Activated T-cell treated with anti-CD3 and anti-CD28 coated beads, Interleukin-2, amount 50 U/mL, for 1 hour (primary cell): ENCODE data around the gene UBE2C.
"Not testable (repeated sequence)": the region's sequence is repeated elsewhere in the genome, so short reads cannot be mapped to it uniquely, and the experiment has no call there.

Experiments
- DNase-seq: peaks from one replicate; pipeline ENCODE4 v3.0.0-alpha.2; 2020

Gene UBE2C

DNA sequence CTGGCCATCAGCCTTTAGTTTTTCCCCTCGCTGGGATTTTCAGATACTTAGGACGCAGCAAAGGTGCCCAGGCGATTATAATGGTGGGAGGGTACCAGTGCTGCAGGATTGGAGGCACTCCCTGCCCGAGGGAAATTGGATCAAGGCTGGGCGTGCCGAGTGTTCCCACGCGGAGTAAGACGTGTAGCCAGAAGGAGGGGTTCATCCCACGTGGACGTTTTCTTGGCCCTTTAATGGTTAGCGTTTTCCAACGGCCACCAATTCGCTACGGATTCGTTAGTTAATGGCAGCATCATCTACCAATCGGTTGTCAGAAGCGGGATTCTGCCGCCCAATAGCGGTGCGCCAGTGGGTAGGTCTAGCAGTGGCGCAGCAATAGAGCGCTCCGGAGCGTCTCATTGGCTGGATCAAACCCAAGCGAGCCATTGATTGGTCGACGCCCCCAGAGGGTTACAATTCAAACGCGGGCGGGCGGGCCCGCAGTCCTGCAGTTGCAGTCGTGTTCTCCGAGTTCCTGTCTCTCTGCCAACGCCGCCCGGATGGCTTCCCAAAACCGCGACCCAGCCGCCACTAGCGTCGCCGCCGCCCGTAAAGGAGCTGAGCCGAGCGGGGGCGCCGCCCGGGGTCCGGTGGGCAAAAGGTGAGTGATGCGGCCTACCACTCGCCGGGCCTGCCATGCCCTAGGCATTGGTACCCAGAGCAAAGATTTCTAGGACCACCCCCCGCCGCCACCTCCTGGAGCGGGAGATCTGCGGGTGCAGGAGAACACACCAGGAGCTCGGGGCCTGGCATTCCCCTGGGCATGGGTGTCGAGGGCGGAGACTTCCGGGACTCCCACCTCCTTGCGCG is at the start of gene UBE2C:
Gene UBE2C (plus strand): TSS at position 488 of the 849 bp plus-strand sequence. CDS start 52 bp downstream, at position 540.
- DNase-seq = peak; percentile 88

DNA sequence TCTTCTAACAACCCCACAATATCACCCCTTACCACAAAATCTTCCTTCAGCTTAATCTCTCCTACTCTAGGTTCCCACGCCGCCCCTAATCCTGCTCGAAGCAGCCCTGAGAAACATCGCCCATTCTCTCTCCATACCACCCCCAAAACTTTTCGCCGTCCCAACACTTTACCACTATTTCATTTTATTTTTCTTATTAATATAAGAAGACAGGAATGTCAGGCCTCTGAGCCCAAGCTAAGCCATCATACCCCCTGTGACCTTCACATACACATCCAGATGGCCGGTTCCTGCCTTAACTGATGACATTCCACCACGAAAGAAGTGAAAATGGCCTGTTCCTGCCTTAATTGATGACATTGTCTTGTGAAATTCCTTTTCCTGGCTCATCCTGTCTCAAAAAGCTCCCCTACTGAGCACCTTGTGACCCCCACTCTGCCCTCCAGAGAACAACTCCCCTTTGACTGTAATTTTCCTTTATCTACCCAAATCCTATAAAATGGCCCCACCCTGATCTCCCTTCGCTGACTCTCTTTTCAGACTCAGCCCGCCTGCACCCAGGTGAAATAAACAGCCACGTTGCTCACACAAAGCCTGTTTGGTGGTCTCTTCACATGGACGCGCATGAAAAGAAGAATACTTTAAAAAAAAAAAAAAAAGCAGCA is 47.7 kb upstream of the UBE2C start:
- not testable (repeated sequence) for DNase-seq

DNA sequence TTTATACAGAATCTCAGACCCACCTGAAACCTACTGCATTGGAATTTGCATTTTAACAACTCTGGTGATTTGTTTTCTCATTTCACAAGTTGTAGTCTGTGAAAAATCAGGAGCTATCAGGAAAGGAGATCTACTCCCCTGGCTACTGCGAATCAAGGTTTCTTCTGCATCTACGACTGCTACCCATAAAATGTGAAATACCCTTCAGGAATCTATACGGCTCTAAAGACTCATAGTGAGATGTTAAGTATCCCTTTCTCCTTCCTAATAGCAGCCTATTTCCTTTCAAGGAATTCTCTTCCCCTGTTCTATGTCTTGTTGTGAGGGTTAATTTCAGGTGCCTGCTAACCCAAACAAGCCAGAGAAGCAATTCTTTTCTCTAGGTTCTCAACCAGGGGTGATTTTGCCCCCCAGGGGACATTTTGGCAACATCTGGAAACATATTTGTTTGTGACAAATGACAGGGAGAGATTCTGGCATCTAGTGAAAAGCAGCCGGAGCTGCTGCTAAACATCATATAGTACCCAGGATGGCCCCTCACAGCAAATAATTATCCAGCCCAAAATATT is 47.1 kb upstream of the UBE2C start:
- no peak for DNase-seq

DNA sequence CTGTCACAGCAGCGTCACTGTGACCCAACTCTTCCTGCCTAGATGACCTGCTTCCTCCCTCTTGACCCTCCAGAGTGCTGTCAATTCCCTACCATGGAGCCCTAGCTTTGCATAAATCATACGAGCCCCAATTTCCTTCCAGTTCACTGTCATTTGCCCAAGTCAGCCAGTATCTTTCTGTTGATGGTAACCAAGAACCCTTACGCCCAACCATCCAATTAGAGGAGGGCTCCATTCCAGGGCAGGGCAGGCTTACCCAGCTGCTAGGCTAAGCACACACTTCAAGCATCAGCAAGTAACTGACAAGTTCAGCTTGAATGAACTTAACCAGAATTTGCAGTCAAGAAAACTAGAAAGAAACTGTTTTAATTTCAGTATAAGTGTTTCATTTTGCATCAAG is 46.5 kb upstream of the UBE2C start:
- DNase-seq = no peak

DNA sequence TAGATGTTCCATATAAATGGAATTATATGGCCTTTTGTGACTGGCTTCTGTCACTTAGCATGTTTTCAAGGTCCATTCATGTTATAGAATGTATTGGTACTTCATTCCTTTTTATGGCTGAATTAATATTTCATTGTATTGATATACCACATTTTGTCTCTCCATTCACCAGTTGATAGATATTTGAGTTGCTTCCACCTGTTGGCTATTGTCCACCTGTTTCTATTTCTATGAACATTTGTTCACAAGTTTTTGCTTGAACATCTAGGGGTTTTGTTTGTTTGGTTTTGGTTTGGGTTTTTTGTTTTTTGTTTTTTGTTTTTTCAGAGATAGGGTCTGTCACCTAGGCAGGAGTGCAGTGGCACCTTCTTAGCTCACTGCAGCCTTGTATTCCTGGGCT is 44.0 kb upstream of the UBE2C start:
- no peak for DNase-seq

DNA sequence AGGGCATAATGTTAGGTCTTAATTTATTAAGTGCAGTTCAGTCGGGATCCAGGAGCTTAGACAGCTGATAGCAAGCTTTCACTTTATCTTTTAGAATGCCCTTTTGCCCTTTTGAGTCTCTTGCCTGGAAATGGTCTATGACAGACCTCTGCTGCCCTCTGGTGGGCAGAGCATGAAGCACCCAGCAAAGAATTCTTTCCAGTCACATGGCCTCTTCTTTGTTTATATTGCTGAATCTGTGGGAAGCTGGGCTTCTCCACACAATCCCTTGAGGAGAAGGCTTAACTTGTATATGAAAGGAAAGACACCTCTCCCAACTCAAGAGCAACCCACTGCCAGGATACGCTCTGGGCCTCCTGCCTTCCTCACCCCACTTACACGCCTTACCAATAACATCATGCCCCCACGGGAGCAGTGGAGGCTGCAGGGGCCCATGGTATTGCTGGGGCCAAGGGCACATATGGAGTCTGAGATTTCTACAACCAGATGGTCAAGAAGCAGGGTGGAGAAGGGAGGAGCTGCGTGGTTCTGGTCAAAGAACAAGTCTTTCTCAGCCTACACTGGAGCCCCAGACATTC is 41.2 kb upstream of the UBE2C start:
- DNase-seq = peak; percentile 80

DNA sequence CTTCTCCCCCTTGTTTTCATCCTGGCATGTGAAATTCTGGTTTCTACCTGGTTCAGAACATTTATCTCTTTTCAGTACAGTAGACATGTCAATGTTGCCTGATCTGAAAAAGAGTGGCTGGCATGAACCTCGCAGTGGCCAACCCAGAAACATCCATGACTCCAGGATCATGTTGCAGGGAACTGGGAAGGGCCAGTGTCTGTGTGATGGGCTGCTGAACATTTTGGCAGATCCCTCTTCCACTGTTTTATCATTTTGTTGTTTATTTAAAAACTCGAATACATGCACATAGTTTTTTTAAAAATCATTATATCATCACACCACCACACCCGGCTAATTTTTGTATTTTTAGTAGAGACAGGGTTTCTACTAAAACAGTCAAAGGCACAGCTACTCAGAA is 39.8 kb upstream of the UBE2C start:
- no peak for DNase-seq

DNA sequence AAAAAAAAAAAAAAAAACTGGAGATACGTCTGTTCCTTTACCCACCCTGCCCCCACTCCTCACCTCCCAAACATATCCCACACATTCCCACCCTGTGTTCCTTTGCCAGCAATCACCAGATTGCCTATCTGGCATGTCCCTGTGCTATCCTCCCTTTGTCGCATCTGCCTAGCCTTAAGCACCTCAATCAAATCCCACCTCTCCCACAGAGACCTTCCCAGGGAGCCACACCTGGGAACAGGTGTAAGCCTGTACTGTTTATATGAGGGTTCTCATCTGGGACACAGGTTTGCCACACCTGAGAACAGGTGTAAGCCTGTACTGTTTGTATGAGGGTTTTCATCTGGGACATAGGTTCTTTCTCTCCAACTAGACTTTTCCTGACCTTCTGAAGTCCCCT is 37.5 kb upstream of the UBE2C start:
- no peak for DNase-seq

DNA sequence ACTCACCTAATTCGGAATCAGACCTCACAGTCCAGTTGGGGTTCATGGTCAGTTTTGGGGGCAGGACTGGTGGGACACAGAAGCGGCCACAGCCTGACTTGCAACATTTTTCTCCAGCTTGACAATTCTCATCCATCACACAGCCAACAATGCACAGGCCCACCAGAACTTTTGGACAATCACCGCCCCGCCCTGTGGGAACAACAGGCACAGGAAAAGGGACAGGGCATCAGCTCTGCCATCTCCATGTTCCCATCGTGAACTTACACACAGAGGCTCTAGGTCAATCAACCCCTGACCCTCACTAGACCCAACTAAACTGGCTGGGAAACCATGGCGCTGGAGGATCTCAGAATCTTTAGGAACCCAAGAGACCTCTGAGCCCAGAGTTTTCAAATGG is 37.0 kb upstream of the UBE2C start:
- DNase-seq = no peak

DNA sequence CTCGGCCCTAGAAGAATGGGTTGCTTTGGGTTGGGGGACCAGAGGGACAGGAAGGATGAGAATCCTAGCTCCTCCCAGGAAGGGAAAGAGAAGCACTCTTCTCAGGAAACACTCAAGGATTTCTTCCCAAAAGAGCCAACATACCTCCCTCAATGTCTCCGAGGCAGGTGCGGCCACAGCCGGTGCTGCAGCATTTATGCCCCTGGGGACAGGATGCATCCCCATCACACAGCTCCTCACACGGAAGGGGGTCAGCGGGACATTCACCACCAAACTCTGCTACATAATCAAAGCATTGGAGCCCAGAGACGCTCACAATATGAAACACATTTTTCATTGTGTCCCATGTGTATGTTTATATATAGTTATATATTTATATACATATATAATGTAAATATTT is 35.5 kb upstream of the UBE2C start:
- no peak for DNase-seq

DNA sequence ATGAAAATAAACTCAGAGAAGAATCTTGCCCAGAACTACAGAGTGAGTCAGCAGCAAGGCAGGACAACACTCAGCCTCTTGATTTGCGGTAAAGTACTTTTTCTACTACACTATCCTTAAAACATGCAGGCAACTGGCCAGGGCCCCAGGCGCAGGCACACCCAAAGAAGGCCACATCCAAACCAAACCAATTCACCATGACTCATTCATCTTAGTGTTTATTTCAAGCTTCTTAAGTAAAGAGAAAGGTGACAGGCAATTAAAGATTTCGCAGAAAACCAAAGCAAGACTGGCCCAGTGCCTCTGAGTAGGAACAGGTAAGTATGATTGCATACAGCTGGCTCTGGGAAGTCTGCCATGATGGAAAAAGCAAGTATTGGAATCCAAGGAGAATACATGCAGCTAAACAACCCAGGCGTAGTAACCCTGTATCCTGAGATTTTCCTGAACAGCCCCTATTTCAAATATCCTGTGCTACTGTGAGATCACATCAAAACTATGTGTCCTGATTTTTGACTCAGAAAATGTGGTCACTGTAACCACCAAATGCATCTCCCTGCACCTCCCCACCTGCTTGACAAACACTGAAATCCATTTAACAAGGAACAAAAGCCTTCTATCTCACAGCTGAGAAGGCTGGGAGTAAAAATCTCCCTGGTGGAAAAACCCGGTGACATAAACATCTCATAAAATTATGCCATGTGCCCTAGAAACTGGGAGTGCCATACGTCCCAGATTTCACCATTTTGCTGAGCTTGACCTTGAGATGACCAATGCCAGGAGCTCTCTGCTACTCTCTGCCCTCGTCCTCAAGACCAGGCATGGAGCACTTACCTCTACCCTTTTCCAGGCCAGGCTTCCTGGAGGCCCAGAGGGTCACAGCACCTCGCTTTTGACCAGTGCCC is 33.2 kb upstream of the UBE2C start:
- DNase-seq = no peak

DNA sequence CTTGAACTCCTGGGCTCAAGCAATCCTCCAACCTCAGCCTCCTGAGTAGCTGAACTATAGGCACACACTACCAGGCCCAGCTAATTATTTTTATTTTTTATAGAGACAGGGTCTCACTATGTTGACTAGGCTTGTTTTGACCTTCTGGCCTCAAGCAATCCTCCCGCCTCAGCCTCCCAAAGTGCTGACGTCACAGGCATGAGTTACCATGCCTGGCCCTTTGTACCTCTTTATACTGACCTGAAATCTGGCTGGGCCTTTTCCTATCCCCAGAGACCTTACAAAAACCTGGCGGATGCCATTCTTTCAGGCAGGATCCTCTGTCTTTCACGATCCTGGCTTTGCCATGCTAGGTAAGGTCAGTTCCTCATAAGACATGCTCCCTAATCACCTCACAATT is 32.3 kb upstream of the UBE2C start:
- no peak for DNase-seq

DNA sequence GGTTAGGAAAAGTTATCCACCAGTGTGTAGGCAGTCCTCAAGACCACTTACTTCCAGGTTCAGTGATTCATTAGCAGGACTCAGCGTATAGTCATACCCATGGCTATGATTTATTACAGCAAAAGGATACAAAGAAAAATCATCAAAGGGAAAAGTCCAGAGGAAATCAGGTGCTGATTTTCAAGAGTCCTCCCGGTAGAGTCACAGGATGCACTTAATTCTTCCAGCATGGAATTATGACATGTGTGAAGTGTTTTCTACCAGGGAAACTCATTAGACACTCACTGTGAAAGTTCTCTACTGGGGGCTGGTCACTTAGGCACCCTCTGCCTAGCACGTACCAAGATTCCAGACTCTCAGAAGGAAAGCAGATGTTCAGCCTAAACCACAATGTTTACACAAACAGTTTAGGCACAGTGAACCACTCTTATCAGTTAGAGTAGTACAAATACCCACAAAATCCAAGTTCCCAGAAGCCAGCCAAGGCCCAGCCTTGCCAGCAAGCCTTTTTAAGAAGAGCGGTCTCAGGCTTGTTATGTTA is 31.0 kb upstream of the UBE2C start:
- no peak for DNase-seq

DNA sequence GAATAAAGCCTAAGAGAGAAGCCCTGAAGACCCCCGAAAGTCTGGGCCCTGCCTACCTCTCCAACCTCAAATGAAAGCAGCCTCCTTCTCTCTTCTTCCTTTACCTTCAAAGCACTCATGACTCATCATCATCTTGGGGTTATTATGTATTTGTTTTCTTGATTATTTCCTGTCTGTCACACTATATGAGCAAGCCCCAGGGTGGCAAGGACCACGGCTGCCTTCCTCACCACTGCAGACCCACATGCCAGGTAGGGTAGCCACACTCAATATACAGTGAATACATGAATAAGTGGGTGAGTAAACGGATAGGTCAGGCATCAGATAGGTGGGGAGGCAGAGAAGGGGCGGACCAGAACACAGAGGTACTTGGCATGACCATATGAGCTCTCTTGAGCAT is 29.6 kb upstream of the UBE2C start:
- no peak for DNase-seq

DNA sequence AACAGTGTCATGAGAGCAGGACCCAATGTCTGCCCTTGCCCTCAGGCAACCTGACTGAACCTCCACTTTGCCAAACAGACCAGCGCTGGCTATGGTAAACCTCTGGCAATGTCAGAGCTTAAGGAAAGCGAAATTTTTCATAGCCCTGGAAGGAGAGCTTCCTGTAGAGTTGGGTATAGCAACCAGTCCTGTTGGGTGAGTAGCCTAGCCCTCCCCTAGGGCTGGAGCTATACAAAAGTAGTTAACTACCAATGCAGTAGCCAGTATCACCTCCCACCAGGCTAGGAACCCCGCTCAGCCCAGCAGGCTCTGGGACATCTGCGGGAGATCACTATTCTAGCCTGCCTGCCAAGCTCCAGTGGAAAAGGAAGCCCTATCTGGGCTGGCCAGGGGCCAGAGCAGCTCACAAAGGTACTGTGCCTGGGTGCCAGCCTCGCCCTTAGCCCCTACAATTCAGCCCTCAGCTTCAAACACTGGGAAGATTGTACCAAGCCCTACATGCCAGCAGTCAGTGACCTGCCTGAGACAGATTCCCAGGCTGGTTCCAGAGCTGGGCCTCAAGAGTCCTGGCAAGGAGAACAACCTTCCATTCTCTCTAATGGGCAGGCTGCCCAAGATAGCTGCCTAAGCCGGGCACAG is 28.7 kb upstream of the UBE2C start:
- no peak for DNase-seq

DNA sequence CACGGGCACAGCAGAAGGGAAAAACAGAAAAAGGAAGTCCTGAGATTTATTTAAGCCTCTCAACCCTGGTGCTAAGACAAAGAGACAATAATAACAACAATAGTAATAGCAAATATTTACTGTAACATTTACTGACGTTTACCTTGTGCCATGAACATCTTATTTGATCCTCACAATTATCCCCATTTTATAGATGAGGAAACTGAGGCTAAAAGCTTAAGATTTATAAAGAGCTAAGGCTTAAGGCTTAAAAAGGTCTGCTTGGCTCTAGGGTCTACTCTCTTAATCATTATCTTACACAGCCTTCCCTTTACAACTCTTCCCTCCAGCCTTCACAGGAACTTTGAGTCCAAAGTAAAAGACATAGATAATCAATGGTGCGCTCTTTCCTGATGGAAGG is 24.1 kb upstream of the UBE2C start:
- DNase-seq = no peak

DNA sequence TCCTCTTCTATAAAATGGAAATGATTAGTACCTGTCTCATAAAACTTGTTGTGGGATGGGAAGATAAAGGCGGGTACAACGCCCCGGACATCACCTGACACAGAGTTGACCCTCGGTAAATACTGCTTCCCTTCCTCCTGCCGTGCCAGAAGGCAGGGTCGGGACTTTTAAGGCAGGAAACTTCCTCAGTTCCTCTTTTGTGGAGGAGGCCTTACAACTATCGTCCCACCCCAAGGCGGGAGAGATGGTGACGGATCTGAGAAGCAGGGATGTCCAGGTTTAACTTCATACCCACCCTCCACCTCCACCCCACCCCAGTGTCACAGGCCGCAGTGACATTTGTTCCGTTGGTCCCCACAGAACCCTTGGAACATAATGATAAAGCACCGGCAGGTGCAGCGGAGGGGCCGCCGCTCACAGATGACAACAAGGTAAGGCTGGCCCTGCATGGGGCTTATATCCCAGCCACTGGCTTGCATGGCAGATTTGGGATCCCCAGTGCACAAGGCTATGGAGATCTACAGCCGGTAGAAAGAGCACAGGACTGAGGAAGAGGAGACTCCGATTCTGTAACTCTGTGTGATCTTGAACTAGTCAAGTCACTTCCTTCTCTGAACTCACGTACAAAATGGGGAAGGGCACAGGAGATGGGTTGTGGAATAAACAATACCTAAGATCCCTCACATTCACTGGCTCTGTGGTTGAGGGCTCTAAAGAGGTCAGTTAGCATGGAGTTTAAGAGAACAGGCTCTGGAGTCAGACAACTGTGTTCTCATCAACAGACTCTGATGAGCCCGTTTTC is 19.9 kb upstream of the UBE2C start:
- DNase-seq = peak; percentile 33

DNA sequence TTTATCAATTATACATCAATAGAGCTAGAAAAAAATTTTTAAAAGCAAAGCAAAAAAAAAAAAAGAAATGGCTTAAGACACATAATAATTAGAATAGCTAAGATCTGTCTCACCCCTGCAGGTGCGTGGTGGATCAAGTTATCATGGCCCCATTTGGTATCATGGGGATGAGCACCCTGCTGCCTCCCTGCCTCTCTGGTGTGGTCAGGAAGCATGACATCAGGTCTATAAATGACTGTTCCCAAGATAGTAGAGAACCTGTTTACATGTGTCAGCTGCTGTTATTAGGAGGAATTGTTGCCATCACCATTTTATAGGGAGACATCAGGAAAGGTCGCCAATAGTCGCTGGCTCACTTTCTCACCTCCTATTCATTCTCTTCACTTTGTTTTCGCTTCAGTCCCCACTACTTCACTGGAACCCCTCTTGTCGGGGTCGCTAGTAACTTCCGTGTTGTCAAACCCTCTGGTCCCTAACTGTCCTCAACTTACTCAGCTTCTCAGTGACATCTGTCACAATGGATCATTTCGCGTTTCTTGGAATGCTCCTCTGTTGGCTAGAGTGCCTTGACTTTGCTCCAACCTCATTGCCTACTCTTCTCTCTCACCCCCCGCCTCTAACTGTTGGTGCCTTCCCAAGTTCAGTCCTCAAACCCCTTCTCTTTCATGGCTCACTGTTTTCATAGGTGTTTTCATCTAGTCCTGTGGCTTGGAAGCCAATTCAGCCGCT is 15.9 kb upstream of the UBE2C start:
- DNase-seq = no peak

DNA sequence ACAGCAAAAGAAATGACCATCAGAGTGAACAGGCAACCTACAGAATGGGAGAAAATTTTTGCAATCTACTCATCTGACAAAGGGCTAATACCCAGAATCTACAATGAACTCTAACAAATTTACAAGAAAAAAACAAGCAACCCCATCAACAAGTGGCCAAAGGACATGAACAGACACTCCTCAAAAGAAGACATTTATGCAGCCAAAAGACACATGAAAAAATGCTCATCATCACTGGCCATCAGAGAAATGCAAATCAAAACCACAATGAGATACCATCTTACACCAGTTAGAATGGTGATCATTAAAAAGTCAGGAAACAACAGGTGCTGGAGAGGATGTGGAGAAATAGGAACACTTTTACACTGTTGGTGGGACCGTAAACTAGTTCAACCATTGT is 14.9 kb upstream of the UBE2C start:
- not testable (repeated sequence) for DNase-seq

DNA sequence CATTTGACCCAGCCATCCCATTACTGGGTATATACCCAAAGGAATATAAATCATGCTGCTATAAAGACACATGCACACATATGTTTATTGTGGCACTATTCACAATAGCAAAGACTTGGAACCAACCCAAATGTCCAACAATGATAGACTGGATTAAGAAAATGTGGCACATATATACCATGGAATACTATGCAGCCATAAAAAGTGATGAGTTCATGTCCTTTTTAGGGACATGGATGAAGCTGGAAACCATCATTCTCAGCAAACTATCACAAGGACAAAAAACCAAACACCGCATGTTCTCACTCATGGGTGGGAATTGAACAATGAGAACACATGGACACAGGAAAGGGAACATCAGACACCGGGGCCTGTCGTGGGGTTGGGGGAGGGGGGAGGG is 14.5 kb upstream of the UBE2C start:
- not testable (repeated sequence) for DNase-seq
